GM03348 (cell line): ENCODE data around the gene JUN.

ENCODE experiments used
- DNase-seq: peaks from one replicate; pipeline ENCODE4 v3.0.0; 2012; ENCODE audit warnings: low spot score

Gene JUN

DNA sequence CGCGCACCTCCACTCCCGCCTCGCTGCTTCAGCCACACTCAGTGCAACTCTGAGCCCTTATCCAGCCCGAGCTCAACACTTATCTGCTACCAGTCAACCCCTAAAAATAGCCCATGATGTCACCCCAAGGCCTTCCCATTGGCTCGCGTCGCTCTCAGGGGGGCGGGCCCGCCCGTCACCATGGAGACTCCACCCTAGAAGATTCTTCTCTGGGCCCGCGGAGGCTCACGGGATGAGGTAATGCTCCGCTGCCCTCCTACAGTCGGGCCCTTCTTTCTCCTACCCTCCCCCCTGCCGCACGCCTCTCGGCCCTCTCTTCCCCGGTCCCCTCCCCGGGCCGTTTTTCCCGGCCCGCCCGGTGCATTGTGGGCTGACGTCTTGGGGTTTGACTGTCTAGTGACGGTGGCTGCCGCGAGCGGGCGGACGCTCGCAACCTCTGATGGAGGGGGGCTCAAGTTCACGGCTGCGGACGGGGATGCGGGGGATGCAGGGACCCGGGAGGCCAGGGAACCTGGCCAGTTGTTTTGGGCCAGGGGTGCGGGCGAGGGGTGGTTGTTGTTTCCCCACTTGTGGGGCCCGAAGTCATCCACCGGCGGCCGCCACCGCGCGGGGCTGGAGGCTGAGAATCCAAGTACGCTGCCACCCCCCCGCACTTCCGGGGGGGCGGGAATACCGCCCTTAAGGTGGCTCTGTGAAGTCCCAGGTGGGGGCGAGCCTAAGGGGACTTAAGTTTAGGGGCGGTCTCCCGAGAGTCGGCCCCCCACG is at the start of gene JUN:
JUN (minus strand) TSS at position 55 of the 765 bp plus-strand sequence. CDS start 977 bp downstream, outside the sequence.
- DNase-seq, result peak; percentile 98

DNA sequence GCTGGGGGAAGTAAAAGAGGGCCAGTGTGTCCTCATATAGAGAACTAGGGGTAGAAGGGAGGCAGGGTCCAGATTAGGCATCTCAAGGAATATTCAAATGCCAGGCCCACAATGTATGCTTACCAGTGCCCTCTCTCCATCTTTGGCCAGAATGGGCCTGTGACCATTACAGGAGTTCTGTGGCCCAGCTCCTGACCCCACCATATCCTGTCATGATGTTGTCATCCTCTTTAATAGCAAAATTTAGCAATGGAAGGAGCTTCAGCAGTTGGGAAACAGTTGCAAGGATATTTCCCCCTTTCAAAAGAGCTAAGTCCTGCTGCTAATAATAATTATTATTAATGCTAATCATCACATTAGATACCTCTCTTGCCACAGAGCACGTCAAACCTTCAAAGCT is 49.3 kb upstream of the JUN start:
- DNase-seq, result no peak

DNA sequence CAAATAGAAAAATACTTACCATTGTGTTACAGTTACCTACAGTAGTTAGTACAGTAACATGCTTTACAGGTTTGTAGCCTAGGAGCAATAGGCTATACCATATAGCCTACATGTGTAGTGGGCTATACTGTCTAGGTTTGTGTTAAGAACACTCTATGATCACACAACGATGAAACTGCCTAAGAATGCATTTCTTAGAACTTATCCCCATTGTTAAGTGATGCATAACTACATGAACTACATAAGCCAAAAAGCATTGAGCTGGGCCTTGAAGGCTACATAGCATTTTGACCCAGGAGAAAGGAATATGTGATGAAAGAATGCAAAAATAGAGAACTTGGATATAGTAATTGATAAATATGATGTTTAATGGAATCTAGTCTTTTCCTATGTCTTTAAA is 46.4 kb upstream of the JUN start:
- DNase-seq, result no peak

DNA sequence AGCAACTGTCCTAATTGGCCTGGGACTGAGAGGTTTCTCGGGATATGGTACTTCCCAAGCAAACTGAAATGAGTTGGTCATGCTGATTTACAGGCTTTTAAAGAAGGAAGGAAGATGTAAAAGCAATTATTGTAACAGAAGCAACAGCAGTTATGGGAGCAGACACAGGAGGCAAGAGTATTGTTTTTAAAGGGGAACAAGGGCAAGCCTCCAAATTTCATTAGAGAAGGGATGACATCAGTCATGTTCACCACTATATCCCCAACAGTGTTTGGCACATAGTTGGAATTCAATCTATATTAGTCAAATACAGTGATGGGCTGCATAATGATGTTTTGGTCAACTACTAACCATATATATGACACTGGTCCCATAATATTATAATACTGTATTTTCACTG is 46.0 kb upstream of the JUN start:
- no peak for DNase-seq

DNA sequence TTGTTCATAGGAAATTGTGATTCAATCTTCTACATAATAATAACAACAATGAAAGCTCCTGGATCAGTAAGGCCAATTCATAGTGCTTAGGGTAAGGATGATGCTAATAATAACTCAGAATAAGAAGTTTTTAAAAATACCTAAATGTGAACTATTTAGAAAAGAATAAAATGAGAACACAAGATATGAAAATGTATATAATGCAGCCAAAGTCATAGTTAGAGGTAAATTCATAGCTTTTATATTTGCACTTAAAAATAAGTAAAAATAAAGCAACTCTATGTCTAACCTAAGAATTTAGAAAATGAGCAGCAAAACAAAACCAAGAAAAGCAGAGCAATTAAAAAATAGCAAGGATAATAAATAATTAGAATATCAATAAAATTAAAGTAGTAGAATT is 43.5 kb upstream of the JUN start:
- no peak for DNase-seq

DNA sequence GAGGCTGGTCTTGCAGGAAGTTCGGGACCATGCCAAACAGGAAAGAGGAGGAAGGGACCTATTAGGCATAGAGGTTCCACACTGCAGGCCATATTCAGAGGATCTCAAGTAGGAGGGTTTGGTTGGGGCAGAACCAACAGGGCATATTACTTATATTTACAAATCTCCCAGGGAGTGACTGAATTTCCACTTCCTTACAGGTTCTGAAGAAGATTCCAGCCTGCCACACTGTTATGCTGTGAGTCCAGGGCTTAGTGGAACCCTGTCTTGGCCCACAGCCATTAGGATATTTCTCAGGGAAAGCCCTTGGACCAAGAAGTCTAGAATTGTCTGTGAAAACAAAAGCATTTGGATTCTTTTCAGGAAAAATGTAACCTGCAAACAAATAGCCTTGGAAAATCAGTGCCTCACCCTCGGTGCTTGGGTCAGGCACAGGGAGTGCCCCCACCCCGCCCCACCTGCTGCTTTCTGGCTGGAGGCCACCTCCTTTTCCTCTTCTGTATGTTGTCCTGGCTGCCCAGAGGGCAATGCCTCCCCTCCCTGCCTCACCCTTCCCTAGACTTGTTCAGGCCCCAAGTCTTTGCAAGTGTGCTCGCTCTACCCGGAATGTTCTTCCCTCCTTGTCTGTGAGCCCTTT is 41.0 kb upstream of the JUN start:
- no peak for DNase-seq

DNA sequence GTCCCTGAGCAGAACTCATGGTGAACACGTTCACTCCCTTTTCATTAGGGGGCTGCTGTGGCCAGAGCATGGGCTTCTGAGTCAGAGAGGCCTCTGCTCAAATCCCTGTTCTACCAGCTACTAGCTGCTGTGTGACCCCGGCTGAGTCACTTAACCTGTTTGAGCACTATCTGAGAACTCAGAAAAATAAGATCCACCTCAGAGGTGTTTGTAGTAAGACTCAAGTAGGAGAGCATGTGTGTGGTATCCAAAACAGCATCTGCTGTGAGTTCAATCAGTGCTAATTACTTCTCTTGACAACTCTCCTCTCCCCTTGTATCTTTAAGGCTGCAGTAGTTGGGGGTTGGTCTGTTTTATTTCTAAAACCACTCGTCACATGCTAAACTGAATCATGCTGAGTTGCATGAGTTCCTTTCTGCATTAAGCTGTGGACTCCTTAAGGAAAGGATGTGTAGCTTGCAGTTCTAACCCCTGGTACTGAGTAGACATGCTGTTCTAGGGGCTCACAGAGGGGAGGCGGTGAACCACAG is 39.7 kb upstream of the JUN start:
- DNase-seq, result peak; percentile 50

DNA sequence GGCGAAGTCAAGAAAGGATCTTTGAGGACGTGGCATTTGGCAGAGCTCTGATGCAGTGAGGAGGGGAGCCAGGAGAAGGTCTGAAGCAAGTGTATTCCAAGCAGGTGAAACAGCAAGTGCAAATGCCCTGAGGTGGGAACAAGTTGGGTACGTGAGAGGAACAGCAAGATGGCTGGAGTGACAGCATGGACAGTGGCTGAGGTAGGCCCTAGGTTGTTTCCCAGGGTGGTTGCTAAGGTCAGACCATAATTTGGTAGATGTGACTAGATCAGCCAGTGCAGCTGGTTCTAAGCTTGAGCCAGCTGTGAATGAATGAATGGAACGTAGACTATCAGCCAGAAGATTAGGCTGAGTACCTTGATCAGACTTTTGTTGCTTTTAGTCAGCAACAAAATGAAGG is 37.5 kb upstream of the JUN start:
- DNase-seq, result no peak

DNA sequence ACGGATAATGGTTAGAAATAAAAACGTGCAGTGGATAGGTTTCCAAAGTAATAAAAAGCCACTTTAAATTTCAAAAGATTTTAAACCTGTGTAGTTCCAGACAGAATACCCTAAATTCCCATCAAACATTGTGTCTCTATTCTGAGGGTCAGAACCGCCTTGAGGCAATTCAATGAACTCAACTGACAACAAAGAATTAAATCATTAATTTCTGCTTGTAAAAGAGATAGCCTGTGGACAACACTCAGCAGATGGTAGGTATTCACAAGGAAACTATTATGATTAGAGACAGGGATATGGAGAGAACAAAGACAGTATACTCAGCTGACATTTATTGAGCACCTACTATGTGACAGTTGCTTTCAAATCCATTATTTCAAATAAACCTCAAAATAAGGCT is 35.1 kb upstream of the JUN start:
- DNase-seq, result no peak

DNA sequence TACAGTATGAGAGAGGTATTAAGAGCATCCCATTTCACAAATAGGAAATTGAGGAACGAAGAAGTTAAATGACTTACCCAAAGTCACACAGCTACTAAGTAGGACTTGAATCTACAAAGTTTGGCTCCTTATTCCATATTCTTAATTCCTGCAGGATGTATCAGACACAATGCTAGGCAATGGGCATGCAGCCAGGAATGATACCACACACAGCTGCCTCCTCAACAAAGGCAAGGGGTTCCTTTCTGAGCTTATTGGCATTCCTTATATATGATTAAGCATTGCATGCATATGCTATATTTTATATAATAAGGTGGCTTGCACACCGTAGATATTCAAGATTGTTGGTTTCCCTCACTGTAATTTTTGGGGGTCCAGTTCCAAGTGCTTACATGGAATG is 34.2 kb upstream of the JUN start:
- peak; percentile 44 for DNase-seq

DNA sequence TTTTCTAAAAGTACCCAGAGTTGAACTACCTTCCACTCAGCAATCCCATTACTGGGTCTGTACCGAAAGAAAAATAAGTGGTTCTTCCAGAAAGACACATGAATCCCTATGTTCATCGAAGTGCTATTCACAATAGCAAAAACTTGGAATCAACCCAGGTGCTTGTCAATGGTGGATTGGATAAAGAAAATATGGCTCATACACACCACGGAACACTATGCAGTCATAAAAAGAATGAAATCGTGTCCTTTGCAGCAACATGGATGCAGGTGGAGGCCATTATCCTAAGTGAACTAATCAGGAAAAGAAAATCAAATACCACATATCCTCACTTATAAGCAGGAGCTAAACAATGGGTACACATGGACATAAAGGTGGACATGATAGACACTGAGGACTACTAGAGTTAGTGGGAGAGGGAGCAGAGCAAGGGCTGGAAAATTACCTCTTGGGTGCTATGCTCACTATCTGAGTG is 32.9 kb upstream of the JUN start:
- no peak for DNase-seq

DNA sequence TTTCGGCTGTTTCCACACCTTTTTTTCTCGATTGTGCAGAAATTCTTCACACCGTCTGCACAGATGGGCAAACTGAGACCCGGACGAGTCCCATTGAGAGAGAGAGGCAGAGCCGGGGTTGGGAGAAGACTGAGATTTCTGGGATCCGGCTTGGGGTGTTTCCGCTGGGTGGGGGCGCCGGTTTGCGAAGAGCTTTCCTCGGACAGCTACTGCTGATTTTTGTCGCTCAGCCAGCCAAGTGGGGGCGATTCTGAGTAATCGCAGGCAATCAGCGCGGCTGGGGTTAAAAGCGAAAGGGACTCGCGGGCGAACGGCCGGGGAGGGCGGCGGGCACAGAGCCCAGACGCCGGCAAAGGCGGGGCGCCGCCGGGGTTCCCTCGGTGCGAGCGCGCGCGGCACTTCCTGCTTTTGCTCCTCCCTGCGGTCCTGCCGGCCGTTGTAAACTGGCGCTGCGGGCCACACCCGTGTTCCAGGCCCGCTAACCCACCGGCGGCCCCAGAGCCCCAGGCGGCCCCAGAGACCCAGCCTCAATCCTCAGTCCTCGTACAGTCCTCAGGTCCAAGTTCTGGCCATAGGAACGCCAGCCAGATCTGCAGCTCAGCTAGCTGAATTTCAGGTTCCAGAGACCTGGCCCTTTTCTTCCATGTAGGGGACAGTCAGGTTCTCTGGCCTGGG is 32.4 kb upstream of the JUN start:
- peak; percentile 96 for DNase-seq

DNA sequence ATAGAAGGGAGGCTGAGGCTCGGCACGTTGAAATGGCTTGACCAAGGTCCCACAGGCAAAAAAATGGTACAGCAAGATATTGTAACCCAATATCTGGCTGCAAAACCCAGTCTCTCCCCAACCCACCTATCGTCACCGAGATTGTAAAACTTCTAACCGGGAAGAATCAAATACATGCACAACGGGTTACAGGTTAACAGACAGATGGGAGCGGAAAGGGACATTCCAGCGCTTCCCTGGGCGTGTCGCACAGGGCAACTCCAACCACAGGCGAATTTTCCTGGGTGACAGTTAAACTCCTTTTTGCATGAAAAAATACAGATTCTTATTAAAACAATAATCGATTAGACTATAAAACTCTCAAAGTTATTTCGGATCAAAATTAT is 31.8 kb upstream of the JUN start:
- peak; percentile 37 for DNase-seq

DNA sequence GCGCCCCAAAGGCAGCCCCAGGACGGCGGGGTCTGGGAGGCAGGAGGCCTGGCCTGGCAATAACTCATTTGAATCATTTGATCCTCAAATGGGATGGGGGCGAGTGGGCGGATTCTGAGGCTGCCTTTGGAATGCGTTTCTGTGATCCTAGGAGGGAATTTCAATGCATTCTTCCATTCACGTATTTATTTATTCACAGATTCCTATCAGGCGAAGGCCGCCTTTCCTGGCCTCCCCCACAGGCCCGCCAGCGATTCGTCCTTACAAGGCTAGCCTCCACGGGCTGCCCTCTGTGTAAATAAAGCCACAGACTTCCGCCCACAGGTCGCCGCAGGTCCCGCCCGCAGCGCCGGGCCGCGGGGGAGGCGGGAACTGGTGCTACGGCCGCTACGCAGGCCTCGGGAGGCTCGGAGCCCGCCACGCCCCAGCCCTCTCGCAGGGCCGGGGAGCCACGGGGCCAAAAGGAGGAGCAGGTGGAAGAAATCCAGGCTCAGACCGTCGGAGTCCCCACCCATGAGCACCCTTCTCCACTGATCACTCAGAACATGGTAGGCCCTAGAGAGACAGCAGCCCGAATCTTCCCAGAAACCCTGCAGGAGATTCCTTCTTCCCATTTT is 31.3 kb upstream of the JUN start:
- peak; percentile 91 for DNase-seq

DNA sequence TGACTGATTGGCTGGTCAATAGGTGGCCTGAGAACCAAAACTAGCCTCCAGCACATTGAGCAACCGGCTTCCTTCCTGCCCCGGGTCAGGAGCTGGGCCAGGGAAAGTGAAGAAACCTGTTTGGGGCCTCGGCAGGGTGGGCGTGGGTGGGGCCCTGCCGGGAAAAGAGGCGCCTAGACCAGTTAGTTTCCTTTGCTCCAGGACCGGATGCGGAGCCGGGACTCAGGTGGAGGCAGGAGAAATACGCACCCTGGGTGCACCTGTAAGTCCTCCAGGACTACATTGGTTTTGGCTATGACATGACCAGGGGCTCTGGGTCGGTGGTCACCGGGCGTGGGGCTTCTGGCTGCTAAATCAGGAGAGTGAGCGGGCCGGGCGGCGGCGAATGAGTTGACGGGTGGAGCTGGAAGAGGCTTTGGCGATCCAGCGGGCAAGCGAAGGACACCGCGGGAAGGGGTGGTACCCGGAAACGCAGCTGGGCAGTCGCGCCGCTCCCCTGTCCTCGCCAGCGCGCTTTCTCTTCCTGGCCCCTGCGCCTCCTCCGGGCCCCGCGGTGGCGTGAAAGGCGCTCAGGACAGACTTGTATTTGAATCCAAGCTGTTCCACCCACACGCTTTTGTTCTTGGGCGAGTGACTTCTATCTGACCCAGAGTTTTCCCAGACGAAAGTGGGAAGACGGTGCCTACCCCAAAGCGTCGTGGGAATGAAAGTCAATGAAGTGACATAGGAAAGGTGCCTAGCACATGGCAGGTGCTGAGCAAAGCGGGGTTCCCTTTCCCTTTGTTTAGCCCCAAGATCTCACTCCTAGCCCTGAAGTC is 30.6 kb upstream of the JUN start:
- DNase-seq, result no peak

DNA sequence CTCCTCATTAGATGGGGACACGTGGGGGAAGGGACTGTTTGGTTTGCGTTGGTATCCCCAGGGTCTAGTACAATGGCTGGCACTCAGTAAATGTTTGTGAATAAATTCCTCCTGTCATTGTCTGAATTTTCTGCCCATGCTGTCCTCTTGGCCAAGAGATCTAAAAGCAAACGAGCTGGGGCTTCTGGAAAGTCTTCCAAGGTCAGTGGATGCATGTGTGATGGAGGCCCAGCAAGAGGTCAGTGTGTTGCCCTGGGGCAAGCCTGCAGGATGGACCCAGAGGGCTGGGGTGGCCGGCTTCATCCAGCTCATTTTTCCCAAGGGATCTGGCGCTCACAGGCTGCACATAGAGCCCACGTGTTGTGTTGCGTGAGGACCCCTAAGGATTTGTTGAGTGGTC is 30.0 kb upstream of the JUN start:
- no peak for DNase-seq

DNA sequence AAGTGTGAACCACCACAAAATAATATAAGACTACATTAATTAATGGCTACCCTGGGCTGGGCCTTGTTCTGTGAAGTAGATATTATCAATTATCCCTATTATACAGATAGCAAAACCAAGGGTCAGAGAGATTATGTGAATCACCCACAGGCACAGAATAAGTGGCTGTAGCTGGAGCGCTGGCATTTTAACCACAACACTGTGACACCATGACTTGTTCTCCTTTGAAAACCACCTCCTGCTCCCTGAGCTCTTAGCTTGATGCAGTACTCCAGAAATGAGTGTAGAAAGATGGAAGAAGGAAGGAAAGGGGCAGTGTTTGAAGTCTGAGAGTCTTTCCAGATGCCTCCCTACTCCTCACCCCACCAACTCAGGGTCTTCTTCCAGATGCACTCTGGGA is 29.5 kb upstream of the JUN start:
- DNase-seq, result no peak

DNA sequence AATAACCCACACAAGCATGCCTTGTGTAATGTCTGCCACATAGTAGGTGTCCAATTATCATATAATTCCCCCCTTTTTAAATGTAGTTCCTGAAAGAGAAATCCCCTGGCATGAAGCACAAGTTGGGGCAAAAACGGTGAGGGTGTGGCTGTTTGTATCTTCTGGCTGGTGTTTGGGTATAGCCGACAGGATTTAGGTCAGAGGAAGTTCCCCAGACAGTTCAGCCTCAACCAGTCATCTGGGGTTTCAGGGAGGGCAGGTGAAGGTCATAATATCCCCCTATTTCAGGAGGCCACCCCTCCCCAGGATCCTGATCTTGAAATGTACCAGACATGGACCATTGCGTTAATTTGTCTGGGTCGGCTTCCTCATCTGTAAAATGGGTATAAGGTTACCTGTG is 29.1 kb upstream of the JUN start:
- no peak for DNase-seq

DNA sequence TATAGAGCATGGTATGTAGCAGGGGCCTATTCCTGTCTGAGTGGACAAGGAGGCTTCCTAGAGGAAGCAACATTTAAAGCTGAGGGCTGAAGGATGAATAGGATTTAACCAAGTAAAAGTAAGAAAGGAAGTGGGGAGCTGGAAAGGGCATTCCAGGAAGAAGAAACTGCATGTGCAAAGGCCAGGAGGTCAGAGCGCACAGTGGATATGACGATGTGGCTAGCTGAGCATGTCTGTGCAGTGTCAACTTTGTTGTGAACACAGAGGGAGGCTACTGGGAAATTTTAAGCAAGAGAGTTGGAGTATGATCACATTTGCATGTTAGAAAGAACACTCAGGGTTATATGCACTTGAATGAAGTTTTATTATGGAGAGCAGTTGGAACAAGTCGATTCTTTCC is 28.6 kb upstream of the JUN start:
- no peak for DNase-seq

DNA sequence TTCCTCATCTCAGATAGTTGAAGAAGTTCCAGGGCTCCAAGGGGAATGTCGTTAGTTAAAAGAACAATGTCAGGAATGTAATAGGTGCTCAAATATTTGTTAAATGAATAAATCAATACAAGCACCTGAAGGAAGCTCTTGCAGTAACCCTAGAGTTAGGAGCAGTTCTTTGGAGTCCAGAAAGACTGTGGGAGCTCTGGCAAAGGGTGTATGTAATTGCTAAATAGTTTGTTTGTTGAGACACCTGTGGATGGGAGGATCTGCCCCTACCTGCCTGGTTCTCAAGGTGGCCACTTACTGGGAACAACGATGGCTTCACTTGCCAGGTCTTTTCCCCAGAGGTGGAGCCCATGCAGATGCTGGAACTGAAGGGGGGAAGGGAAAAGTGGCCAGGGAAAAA is 27.5 kb upstream of the JUN start:
- DNase-seq, result no peak

DNA sequence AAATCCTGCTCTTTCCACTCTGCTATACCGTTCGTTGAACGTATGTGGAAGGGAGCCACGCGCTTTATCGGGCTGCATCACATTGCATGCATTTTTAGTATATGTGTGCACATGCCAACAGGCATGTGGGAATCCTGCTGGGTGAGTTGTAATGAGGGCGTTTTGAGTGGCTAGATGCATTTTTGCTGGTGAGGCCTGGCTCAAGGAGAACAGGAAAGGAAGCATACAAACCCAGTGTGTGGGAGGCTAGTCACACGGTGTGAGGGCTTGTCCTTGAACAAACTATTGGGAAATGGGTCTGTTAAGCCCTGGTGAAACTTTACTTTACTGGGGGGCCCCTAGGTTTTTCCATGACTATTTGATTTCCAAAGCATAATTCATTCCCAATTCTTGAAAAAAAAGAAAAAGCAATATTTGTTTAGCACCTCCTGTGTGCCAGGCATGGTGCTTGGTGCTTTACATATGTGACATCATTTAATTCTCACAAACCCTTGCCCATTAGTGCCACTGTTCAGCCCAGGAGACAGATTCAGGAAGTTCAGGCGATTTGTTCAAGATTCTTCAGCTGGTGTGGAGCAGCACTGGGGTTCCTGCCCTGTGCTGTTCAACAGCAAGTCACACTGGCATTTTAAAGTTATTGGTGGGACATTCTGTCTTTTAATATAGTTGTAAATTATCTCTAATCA is 25.6 kb upstream of the JUN start:
- peak; percentile 70 for DNase-seq
